ENCODE data around the gene BAZ2A. TPM values are rescaled to one million over a fixed set of nuclear protein-coding genes. Genes with fewer than 3 reads are reported as not detected.

BAZ2A gene
- total RNA-seq, 1 experiment from 2014 or later, result 126 TPM

GRCh38 chr12:56616244-56616643 is 13.9 kb downstream of the BAZ2A start:
- Histone ChIP-seq H3K36me3 (ENCODE audit: insufficient read depth, low read length, poor library complexity, severe bottlenecking) (peaks cover 82% of the 10 kb centered on the region), H3K4me3 (ENCODE audit: low read depth, low read length, poor library complexity, severe bottlenecking) (no peak overlapping the region), H3K27me3 (replicated peaks; ENCODE audit: insufficient read depth, low read depth, low read length, poor library complexity) (no peaks in the 10 kb centered on the region), H3K9me3 (ENCODE audit: low read depth, low read length, poor library complexity, severe bottlenecking) (no peaks in the 10 kb centered on the region), H3K27ac (ENCODE audit: low read depth, low read length, poor library complexity, severe bottlenecking) (no peak overlapping the region), H3K4me1 (ENCODE audit: insufficient read depth, low read length, poor library complexity, severe bottlenecking) (no peaks in the 10 kb centered on the region)
- CTCF ChIA-PET, result no interaction called here
- intact Hi-C loops (cut with micrococcal nuclease; ENCODE audit: unreplicated experiment), result no loop called here
- POLR2A ChIA-PET (ENCODE audit: low non-redundant PET), result no interaction called here
- TF ChIP-seq CTCF (conservative IDR thresholded peaks at IDR 0.05; ENCODE audit: low read depth, low read length) (no peak), EZH2 (IDR thresholded peaks at IDR 0.05; ENCODE audit: borderline replicate concordance, low read depth, low read length, poor library complexity, severe bottlenecking) (no peak)
- BruUV-seq (replicated peaks), result no TSS peak
- no peak for DNase-seq (ENCODE audit: low spot score)

GRCh38 chr12:56614627-56615026 is 15.5 kb downstream of the BAZ2A start:
- no peak overlapping the region for H3K27ac ChIP-seq (ENCODE audit: low read depth, low read length, poor library complexity, severe bottlenecking)
- no peak for TF ChIP-seq CTCF (conservative IDR thresholded peaks at IDR 0.05; ENCODE audit: low read depth, low read length)
- no peak overlapping the region for H3K4me3 ChIP-seq (ENCODE audit: low read depth, low read length, poor library complexity, severe bottlenecking)
- H3K4me1 ChIP-seq (ENCODE audit: insufficient read depth, low read length, poor library complexity, severe bottlenecking), result no peaks in the 10 kb centered on the region
- no peak for DNase-seq (ENCODE audit: low spot score)
- intact Hi-C loops (cut with micrococcal nuclease; ENCODE audit: unreplicated experiment), result no loop called here
- no TSS peak for BruUV-seq (replicated peaks)
- ChIA-PET POLR2A (ENCODE audit: low non-redundant PET) (interaction anchor here (0.6 kb wide), 1 partner anchor 20 kb away, joined by 9 read pairs; no protein-coding TSS in a partner anchor), CTCF (interaction anchor here (0.6 to 1.1 kb wide), 2 partner anchors 22 to 76 kb away, joined by 3 to 5 read pairs; no protein-coding TSS in a partner anchor)
- peaks cover 92% of the 10 kb centered on the region for H3K36me3 ChIP-seq (ENCODE audit: insufficient read depth, low read length, poor library complexity, severe bottlenecking)
- H3K9me3 ChIP-seq (ENCODE audit: low read depth, low read length, poor library complexity, severe bottlenecking), result no peaks in the 10 kb centered on the region
- no peaks in the 10 kb centered on the region for H3K27me3 ChIP-seq (replicated peaks; ENCODE audit: insufficient read depth, low read depth, low read length, poor library complexity)

- Histone ChIP-seq H3K36me3 (ENCODE audit: insufficient read depth, low read length, poor library complexity, severe bottlenecking) (peaks cover 90% of the 10 kb centered on the region), H3K9me3 (ENCODE audit: low read depth, low read length, poor library complexity, severe bottlenecking) (no peaks in the 10 kb centered on the region), H3K4me3 (ENCODE audit: low read depth, low read length, poor library complexity, severe bottlenecking) (no peak overlapping the region), H3K27ac (ENCODE audit: low read depth, low read length, poor library complexity, severe bottlenecking) (no peak overlapping the region), H3K27me3 (replicated peaks; ENCODE audit: insufficient read depth, low read depth, low read length, poor library complexity) (no peaks in the 10 kb centered on the region), H3K4me1 (ENCODE audit: insufficient read depth, low read length, poor library complexity, severe bottlenecking) (no peaks in the 10 kb centered on the region)
- CTCF ChIA-PET, result no interaction called here
- no peak for DNase-seq (ENCODE audit: low spot score)
- no TSS peak for BruUV-seq (replicated peaks)
- POLR2A ChIA-PET (ENCODE audit: low non-redundant PET), result no interaction called here
- intact Hi-C loops (cut with micrococcal nuclease; ENCODE audit: unreplicated experiment), result no loop called here
- no peak for TF ChIP-seq EZH2 (IDR thresholded peaks at IDR 0.05; ENCODE audit: borderline replicate concordance, low read depth, low read length, poor library complexity, severe bottlenecking)
Measured at GRCh38 chr12:56604355-56604754, 25.8 kb downstream of the BAZ2A start.

- intact Hi-C loops (cut with micrococcal nuclease; ENCODE audit: unreplicated experiment), result no loop called here
- BruUV-seq (replicated peaks), result no TSS peak
- H3K27ac ChIP-seq (ENCODE audit: low read depth, low read length, poor library complexity, severe bottlenecking), result no peak overlapping the region
- TF ChIP-seq CTCF (conservative IDR thresholded peaks at IDR 0.05; ENCODE audit: low read depth, low read length) (no peak), EZH2 (IDR thresholded peaks at IDR 0.05; ENCODE audit: borderline replicate concordance, low read depth, low read length, poor library complexity, severe bottlenecking) (no peak)
- H3K9me3 ChIP-seq (ENCODE audit: low read depth, low read length, poor library complexity, severe bottlenecking), result no peaks in the 10 kb centered on the region
- no peaks in the 10 kb centered on the region for H3K4me1 ChIP-seq (ENCODE audit: insufficient read depth, low read length, poor library complexity, severe bottlenecking)
- peaks cover 99% of the 10 kb centered on the region for H3K36me3 ChIP-seq (ENCODE audit: insufficient read depth, low read length, poor library complexity, severe bottlenecking)
- ChIA-PET POLR2A (ENCODE audit: low non-redundant PET) (interaction anchor here (0.6 kb wide), 1 partner anchor 317 kb away, joined by 14 read pairs; no protein-coding TSS in a partner anchor), CTCF (interaction anchor here (0.6 to 1.9 kb wide), 2 partner anchors 15 to 34 kb away, joined by 3 to 11 read pairs; no protein-coding TSS in a partner anchor)
- no peak for DNase-seq (ENCODE audit: low spot score)
- no peak overlapping the region for H3K4me3 ChIP-seq (ENCODE audit: low read depth, low read length, poor library complexity, severe bottlenecking)
- no peaks in the 10 kb centered on the region for H3K27me3 ChIP-seq (replicated peaks; ENCODE audit: insufficient read depth, low read depth, low read length, poor library complexity)
Measured at GRCh38 chr12:56602239-56602638, 27.9 kb downstream of the BAZ2A start.

Data from A673 (cell line).